HG03066 (cell line): Measurements from ENCODE around the gene JAK1.
"Not testable (repeated sequence)": the region's sequence is repeated elsewhere in the genome, so short reads cannot be mapped to it uniquely, and the experiment has no call there.

Experiments used
- ATAC-seq: cut with Tn5 transposase; IDR thresholded peaks from one replicate; pipeline ENCODE4 v1.9.1; 2021; ENCODE audit warnings: low read depth; ENCODE audit not compliant: unreplicated experiment

JAK1 gene

DNA sequence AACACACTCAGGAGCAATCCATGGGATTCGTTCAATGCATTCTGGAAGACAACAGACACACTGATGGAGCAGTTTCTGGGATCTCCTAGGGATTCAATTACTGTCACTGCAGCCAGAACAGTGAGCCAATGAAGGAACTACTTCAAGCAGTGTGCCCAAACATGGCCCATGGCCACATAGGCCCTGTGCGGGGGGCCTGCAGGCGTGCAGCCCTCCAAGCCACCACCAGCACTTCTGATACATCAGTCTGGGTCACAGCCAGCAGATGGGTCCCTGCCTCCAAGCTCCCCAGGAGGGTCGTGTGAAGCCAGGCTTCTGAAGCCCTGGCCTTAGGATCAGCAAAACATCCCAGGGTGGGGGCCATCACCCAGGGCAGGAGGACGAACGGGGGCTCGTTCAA, 122.2 kb downstream of the JAK1 start:
- ATAC-seq = no peak

DNA sequence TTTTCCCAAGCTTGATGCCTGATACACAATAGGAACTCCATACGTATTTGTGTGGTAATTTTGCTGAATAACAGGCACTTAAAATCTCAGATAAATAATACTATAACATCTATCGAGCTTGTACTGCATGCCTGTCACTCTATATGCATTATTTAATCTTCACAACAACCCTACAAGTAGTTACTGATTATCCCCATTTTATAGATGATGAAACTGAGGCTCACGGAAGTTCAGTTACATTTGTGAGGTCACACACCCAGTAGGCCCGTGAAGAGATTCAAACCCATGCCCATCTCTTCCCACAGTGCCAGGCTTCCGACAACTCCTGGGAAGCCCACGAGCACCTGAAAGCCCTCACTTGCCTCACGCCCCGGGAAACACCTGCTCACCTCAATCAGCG, 122.7 kb downstream of the JAK1 start:
- ATAC-seq = no peak

DNA sequence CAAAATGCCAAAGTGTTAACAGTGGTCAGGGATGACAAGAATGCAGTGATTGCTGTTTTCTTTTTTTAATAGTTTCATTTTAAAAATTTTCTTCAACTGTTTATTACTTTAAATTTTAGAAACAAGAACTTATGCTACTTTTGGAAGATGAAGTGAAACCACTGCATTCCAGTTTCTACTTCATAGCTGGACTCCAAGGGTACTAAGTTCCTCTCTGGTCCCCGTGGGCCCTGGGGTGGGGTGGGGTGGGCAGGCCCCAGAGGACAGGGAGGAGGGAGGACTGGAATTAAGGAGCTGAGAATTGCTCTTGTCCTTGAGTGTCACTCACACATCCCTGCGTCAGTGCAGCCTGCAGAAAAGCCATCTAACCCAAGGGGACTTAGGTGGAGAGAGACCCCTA, 124.1 kb downstream of the JAK1 start:
- ATAC-seq = no peak

DNA sequence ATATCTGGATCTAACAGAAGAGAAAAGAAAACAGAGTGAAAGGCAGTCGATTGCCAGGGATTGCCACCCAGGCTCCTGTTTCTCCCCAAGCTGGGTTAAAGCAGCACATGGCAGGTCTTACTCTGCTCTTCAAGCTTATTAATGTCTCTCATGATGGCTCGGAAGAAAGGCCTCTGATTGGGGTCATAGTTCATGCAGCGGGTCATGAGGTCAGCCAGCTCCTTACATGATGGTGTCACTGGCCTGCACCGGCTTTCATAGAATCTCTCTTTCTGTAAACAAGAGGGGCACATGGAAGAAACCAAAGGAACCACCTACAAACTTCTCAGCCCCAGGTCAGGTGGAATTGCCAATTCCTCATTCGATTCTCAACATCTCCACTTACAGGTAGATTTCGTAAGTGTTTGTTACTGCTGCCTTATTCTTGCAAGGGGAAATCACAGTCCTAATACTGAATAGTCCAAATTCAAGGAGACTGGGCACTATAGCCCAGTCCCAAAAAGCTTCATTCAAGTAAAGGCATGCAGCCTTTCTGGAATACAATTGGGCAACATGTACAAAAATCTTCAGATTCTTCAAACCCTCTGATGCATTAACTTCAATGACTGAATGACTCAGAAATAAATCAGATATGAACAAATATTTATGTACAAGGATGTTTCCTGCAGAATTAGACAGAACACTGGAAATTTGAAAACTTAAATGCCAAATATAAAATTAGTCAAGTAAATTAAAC, 124.9 kb downstream of the JAK1 start:
- ATAC-seq = no peak

DNA sequence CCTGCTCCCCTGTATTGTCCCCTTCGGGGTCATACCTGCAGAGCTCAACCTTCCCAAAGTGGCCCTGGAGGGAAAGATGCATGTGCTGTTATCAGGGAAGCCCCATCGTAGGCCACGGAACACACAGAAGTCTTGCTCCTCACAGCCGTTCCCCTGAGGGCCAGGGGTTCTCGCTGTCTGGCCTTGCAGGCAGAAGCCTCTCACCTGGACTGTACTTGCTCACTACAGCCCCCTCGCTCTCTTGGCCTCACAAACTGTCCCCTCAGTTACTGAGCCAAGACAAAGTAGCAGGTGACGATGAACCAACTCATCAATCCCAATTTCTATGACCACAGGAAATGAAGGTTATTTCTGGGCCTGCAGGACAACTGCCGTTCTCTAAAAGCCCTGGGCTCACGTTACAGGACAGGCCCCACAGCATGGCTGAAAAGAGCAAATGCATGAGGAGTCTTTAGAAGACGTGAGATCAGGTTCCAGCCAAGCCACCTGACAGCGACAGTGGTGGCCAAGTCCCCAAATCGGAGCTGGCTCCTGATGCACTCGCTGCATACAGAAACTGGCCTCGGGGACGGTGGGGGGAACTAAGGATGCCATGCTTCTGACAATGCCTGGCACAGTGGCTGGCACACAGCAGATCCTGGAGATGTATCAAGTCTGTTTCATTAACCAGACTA, 126.5 kb downstream of the JAK1 start:
- ATAC-seq = no peak

DNA sequence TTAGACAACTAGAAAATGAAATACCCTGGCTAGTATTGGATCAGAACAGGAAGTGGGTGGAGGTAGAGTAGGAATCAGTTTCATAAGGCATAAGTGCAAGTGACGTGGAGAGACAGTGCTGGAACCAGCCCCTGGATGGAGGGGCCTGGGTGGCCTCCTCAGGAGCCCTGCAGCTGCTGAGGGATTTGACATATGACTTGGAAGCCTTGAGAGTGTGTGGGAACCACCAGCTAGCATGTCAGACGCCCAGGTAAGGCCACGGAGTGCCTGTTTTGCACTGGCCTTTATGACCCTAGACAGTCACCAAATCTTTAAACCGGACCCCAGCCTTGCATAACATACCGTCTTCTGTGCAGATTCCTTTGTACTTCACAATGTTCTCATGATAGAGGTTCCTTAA, 127.1 kb downstream of the JAK1 start:
- no peak for ATAC-seq

DNA sequence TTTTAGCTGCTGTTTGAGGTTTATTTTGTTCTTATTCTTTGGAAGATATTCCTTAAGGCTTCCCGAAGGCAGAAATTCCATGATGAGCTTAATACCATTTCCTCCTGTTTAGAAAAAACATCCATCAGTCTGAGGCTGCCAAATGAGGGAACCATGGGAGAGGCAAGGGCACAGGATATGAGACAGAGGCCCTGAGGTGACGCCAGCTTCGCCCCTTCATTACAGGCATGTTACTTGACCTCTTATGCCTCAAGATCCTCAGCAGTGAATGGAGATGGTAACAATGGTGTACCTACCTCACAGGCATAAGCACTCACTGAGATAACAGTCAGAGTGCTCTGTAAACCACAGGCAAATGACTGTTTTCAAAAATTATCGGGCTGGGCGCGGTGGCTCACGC, 127.9 kb downstream of the JAK1 start:
- no peak for ATAC-seq

DNA sequence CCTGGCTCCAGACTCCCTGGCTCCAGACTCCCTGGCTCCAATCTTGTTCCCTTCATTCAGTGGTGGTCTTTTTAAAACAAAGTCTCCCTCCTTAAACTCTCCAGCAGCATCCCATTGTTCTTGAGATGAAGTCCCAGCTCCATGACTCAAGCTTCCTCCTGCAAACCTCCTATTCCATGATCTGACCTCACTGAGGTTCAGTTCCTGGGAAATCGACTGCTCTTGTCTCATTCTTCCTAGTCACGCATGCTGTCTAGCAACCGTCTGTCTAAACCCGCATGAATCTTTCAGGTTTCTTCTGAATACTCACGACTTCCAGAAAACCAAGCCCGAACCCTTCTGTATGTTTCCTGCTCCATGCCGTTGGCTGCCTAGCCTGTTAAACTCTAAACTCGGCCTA, 129.5 kb downstream of the JAK1 start:
- no peak for ATAC-seq

DNA sequence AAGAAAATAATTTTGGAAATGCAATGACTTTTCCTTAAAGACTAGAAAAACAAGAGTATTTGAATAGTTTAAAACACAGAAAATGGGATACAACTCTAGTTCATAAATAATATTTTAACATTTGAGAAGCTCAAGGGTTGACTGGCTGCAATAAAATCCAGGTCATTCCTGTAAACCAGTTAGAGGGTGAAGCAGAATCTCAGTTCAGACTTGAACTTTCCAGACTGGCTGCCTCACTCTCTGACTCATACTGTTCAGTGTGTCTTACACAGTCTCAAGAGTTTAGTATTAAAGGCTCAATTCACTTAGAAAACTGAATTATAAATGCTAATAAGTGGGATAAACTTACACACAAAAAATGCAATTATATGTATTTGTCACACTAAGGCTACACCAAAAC, 131.6 kb downstream of the JAK1 start:
- ATAC-seq = no peak

DNA sequence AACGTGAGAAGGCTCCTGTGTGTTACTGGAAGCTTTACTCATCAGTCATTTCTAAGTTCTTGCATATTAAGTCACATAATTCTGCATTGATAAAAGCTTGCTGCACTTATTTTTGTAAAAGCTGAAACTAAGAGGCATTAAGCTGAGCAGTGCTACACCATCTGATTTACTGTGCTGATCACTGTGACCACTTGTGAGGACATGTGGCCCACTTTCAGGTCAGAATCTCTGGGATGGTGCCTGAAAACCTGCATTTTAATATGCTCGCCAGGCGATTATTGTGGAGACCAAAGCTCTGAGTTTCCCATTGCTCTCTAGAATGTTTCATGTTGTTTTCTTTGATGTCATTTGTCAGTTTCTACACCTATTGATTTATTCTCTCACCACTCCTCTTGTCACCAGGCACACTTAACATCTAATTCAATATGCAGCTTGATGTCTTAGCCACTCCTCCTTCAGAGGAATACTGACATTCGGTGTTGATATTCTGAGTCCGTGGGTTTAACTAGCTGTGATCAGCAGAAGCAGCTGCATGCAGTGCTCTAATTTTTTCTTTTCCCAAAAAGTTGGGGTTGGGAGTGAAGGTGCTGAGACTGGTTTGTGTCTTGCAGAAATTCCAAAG, 136.2 kb downstream of the JAK1 start:
- no peak for ATAC-seq

DNA sequence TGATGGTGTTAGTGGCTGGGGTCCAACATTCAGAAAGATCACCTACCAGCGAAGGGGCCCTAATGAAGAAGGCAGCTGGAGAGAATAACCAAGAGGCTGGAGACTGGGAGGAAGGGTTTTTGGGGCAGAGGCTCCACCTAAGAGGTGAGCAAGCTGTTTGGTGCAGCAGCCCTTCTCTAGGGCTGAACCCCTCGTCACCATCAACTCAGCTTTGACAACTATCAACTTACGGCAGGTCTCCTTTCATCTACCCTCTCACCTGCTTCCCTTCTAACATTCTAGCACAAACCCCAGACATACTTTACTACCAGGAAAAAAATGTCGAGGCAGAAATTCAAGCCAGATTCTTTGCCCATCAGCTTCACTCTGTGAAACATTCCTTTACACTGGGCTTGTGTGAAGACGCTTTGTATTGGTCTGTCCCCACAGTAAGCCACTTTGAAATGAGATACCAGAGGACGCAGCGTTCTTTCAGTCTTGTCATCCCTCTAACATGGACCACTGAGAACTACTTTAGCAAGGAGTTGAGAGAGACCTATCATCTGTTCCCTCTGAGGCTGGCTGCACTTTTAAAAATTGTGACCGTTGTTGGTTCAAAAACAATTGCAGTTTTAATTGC, 136.8 kb downstream of the JAK1 start:
- ATAC-seq = no peak

DNA sequence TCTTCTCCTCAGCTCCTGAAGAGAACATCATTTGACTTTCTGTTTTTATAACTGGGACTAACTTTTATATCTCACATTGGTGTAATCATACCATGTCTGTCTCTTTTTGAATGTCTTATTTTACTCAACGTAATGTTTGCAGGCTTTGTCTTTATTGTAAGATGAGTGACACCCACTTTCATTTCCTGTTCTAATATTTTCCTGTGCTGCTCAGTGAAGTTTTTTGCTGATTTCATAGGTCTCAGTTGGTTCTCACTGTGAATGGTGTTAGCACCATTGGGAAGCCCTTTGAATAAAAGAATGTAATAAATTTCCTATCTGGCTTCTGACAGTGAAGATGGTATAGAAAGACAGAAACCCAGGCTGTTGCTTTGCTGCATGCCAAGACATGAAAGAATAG, 137.5 kb downstream of the JAK1 start:
- no peak for ATAC-seq

DNA sequence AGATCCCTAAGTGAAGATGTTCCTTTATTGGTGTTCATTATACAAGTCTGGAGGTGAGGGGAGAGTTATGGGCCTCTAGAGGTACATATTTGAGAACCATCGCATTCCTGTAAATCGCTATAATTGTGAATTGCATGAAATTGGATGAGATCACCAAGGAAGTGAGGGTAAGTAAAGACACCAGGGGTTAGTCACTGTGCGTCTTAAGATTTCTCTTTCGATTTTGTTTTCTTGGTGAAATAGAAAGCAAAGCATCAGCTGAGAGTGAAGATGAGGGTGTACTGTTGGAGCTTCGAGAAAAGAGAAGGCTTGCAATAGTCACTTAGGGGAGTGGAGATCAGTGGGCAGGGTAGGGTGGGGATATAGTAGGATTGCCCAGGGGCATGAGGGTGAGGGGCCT, 139.4 kb downstream of the JAK1 start:
- ATAC-seq = no peak

DNA sequence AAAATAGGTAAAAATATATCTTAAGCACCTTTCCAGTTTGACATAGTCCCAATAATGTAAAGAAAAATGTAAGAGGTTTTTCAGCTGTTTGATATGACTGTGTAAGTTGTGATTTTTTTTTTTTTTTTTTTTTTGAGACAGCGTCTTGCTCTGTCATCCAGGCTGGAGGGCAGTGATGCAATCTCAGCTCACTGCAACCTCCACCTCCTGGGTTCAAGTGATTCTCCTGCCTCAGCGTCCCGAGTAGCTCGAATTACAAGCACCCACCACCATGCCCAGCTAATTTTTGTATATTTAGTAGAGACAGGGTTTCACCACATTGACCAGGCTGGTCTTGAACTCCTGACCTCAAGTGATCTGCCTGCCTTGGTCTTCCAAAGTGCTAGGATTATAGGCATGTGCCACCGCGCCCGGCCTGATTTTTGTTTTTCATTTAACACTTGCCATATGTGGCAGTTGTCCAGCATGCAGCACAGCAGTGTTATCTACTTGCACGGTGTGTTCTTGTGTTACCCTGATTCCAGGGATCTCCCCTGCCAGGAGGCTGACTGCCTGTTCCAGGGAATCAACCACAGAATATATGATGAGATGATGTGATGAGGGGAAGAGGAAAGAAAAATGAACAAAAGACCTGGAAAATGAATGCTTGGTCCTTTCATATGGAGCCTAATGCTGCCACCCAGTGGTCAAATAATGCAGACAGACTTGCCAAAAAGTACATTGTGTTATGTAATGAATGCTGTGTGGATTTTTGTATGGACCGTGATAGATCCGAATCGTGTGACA, 142.5 kb downstream of the JAK1 start:
- no peak for ATAC-seq

DNA sequence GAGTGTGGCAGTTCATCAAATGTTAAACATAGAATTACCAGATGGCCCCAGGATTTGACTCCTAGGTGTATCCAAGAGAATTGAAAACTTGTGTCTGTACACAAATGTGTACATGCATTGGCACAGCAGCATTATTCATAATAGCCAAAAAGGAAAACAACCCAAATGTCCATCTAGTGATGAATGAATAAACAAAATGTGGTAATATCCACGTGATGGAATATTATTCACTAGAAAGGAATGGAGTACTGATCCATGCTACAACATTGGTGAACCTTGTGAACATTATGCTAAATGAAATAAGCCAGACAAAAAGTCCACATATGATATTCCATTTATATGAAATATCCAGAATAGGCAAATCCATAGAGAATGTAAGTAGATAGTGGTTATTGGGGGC, 143.7 kb downstream of the JAK1 start:
- no peak for ATAC-seq

DNA sequence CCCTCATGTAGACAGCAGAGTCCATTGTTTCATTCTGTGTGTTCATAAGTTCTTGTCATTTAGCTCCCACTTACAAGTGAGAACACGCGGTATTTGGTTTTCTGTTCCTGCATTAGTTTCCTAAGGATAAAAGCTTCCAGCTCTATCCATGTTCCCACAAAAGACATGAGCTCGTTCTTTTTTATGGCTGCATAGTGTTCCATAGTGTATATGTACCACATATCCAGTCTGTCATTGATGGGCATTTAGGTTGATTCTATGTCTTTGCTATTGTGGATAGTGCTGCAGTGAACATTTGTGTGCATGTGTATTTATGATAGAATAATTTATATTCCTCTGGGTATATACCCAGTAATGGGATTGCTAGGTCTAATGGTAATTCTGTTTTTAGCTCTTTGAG, 145.8 kb downstream of the JAK1 start:
- not testable (repeated sequence) for ATAC-seq

DNA sequence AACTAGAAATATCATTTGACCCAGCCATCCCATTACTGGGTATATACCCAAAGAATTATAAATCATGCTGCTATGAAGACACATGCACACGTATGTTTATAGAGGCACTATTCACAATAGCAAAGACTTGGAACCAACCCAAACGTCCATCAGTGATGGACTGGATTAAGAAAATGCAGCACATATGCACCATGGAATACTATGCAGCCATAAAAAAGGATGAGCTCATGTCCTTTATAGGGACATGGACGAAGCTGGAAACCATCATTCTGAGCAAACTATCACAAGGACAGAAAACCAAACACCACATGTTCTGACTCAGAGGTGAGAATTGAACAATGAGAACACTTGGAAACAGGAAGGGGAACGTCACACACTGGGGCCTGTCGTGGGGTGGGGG, 149.0 kb downstream of the JAK1 start:
- ATAC-seq = not testable (repeated sequence)

DNA sequence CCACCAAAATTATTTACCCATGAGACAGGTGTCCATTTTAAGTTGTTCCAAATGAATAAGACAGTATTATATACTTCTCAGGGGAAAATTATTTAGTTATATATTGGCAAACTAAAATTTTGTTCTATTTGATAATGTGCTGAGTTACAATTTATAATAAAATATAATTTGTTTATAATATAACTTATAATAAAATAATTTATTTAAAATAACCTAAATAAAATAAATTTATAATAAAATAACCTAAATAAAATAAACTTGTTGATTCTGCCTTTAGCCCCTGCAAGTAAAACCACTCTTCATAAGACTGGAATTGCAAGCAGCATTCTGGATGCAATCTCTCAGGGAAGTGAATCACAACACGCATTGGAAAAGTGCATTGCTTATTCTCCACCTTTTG, 151.9 kb downstream of the JAK1 start:
- no peak for ATAC-seq

DNA sequence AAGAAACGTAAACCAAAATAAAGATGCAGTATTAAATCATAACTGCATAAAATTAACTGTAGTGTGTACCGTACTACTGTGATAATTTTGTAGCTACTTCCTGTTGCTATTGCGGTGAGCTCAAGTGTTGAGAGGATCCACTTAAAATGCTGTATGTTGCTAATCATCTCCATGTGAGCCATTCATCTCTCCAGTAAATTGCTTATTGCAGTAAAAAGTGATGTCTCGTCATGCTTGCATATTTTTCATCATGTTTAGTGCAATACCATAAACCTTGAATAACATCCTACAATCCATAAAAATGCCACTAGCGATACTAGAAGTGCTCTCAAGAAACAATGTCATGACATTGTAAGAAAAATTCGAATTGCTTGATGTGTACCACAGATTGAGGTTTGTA, 155.2 kb downstream of the JAK1 start:
- ATAC-seq = no peak

DNA sequence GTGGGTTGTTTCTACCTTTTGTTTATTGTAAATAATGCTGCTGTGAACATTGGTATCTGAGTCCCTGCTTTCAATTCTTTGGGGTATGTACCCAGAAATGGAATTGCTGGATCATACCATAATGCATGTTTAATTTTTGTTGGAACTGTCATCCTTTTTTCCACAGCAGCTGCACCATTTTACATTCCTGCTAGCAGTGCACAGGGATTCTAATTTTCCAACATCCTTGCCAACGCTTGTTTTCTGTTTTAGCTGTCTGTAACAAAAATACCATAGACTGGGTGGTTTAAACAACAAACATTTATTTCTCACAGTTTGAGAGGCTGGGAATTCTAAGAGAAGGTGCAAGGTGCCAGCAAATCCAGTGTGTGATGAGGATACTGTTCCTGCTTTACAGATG, 156.3 kb downstream of the JAK1 start:
- ATAC-seq = no peak

DNA sequence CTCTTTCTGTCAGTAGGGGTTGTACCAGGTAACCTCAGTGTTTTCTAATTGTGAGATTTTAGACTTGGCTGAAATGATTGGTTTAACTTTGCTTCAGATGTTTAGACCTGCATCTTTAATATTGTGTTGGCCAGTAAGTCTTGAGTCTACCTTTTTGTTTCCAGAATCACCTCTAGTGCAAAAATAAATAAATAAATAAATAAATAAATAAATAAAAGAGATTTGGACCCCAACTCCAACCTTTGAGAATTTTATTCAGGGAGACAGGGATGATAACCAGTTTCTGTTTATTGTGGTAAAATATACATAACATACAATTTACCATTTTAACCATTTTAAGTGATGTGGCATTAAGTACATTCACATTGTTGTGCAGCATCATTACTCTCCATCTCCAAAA, 157.0 kb downstream of the JAK1 start:
- no peak for ATAC-seq
